ENCODE measurements around the gene NR6A1. TPM values are rescaled to one million over a fixed set of nuclear protein-coding genes. Genes with fewer than 3 reads are reported as not detected.

Gene NR6A1
- polyA plus RNA-seq, 2 of the 4 experiments (the other 2 are of a cell fraction): 1.7 to 3.3 TPM

GRCh38 chr9:124813501-124814163 lies 42.5 kb upstream of the NR6A1 start:
- Histone ChIP-seq H3K27ac (peak overlapping the region; percentile 90 to 93; a peak in 5 of 6 replicates), H3K4me1 (peaks cover 48% of the 10 kb centered on the region), H3K4me3 (no peak overlapping the region), H3K9me3 (no peaks in the 10 kb centered on the region), H3K4me2 (no peak overlapping the region)
- CTCF ChIA-PET: interaction anchor here (0.6 to 40.0 kb wide), 9 partner anchors 10 to 83 kb away, joined by 3 to 785 read pairs (median 9); partner anchors contain the start of genes NR6A1, OLFML2A and WDR38
- no peak for TF ChIP-seq RFX5 (IDR thresholded peaks at IDR 0.05)
- no peak for TF ChIP-seq PHF8 (IDR thresholded peaks at IDR 0.05; ENCODE audit: borderline replicate concordance, low read depth)
- no peak for TF ChIP-seq REST (IDR thresholded peaks at IDR 0.05)
- TF ChIP-seq HOXB5 (CRISPR knock-in tag; IDR thresholded peaks at IDR 0.05): no peak
- TF ChIP-seq KDM5A (IDR thresholded peaks at IDR 0.05): no peak
- no peak for DNase-seq (ENCODE audit: low read depth in 1 of 2, low spot score in 1 of 2)
- POLR2A ChIA-PET: interaction anchor here (1.1 kb wide), 1 partner anchor 39 kb away, joined by 4 read pairs; no protein-coding TSS in a partner anchor
- WGBS (ENCODE audit: missing lambda C conversion rate): 87% methylated on average over 10 of the region's 11 CpGs
- no peak for FAIRE-seq
- no peak for ATAC-seq

- WGBS (ENCODE audit: missing lambda C conversion rate): 95% methylated on average over 7 of the region's 7 CpGs
- FAIRE-seq: no peak
- no peak for DNase-seq (ENCODE audit: low read depth in 1 of 2, low spot score in 1 of 2)
- H3K4me1 ChIP-seq: peaks cover 42% of the 10 kb centered on the region
- H3K4me2 ChIP-seq: peak overlapping the region; percentile 78
- CTCF ChIA-PET: interaction anchor here (2.0 to 40.0 kb wide), 5 partner anchors 19 to 48 kb away, joined by 4 to 785 read pairs (median 45); partner anchors contain the start of genes NR6A1, OLFML2A and WDR38
- TF ChIP-seq HOXB5 (CRISPR knock-in tag; IDR thresholded peaks at IDR 0.05) (no peak), ELK1 (IDR thresholded peaks at IDR 0.05; ENCODE audit: low read depth, low read length) (no peak), MAFK (IDR thresholded peaks at IDR 0.05; ENCODE audit: partially characterized antibody) (no peak), HOXA7 (CRISPR knock-in tag; IDR thresholded peaks at IDR 0.05) (no peak), KDM1A (IDR thresholded peaks at IDR 0.05; ENCODE audit: low read depth) (no peak), ZC3H11A (IDR thresholded peaks at IDR 0.05) (no peak), FOXS1 (CRISPR knock-in tag; IDR thresholded peaks at IDR 0.05) (no peak), RAD21 (conservative IDR thresholded peaks at IDR 0.05 in 1 of 2, IDR thresholded peaks at IDR 0.05 in 1 of 2) (no peak), ZSCAN20 (CRISPR knock-in tag; IDR thresholded peaks at IDR 0.05) (no peak), REST (IDR thresholded peaks at IDR 0.05) (no peak), CHD2 (IDR thresholded peaks at IDR 0.05; ENCODE audit: low read length, partially characterized antibody) (no peak), CBX2 (IDR thresholded peaks at IDR 0.05; ENCODE audit: borderline replicate concordance, low read depth) (no peak), HEYL (CRISPR knock-in tag; IDR thresholded peaks at IDR 0.05) (no peak), MYC (IDR thresholded peaks at IDR 0.05; ENCODE audit: borderline replicate concordance, low read length) (no peak), POLR2AphosphoS2 (conservative IDR thresholded peaks at IDR 0.05; ENCODE audit: low read length) (no peak), NPAS2 (CRISPR knock-in tag; IDR thresholded peaks at IDR 0.05; ENCODE audit: borderline replicate concordance) (no peak), E2F6 (IDR thresholded peaks at IDR 0.05; ENCODE audit: borderline replicate concordance, low read depth) (no peak)
- POLR2A ChIA-PET: interaction anchor here (1.1 kb wide), 1 partner anchor 40 kb away, joined by 4 read pairs; no protein-coding TSS in a partner anchor
- no peak for ATAC-seq
- H3K27ac ChIP-seq: peak overlapping the region; percentile 90 to 93
- no peak overlapping the region for H3K4me3 ChIP-seq
- no peaks in the 10 kb centered on the region for H3K9me3 ChIP-seq
These were observed 41.9 kb upstream of the NR6A1 start for GRCh38 chr9:124813041-124813440.

Measured in A549 (cell line).